Measurements from ENCODE around the gene CFAP20DC.
"Not testable (repeated sequence)": the region's sequence is repeated elsewhere in the genome, so short reads cannot be mapped to it uniquely, and the experiment has no call there.

The CFAP20DC gene

GRCh38 chr3:58696093-58696492 lies 353.7 kb downstream of the CFAP20DC start:
- Histone ChIP-seq H3K27me3 (ENCODE audit: insufficient read depth, low read depth) (no peaks in the 10 kb centered on the region), H3K4me1 (ENCODE audit: low read depth, poor library complexity, severe bottlenecking) (no peaks in the 10 kb centered on the region), H3K4me3 (IDR thresholded peaks at IDR 0.05; ENCODE audit: insufficient read depth, low read depth, low read length) (no peak overlapping the region), H3K27ac (no peak overlapping the region), H3K9ac (no peak overlapping the region), H3K4me2 (no peak overlapping the region), H4K20me1 (ENCODE audit: insufficient read depth) (no peaks in the 10 kb centered on the region), H3K79me2 (ENCODE audit: insufficient read depth, low read depth) (no peaks in the 10 kb centered on the region), H3K36me3 (ENCODE audit: insufficient read depth) (no peaks in the 10 kb centered on the region), H2AFZ (ENCODE audit: low read depth) (no peak overlapping the region)
- TF ChIP-seq CTCF (conservative IDR thresholded peaks at IDR 0.05; ENCODE audit: low read depth, low read length), result no peak

- H3K27ac ChIP-seq; H3K4me3 ChIP-seq (IDR thresholded peaks at IDR 0.05; ENCODE audit: insufficient read depth, low read depth, low read length); H3K79me2 ChIP-seq (ENCODE audit: insufficient read depth, low read depth); H3K4me2 ChIP-seq; H2AFZ ChIP-seq (ENCODE audit: low read depth); H3K4me1 ChIP-seq (ENCODE audit: low read depth, poor library complexity, severe bottlenecking); H3K9ac ChIP-seq; H3K27me3 ChIP-seq (ENCODE audit: insufficient read depth, low read depth); H3K36me3 ChIP-seq (ENCODE audit: insufficient read depth); H4K20me1 ChIP-seq (ENCODE audit: insufficient read depth): not testable (repeated sequence)
Measured at GRCh38 chr3:58695284-58695683, 354.5 kb downstream of the CFAP20DC start.

- Histone ChIP-seq H3K9ac (no peak overlapping the region), H3K4me3 (IDR thresholded peaks at IDR 0.05; ENCODE audit: insufficient read depth, low read depth, low read length) (no peak overlapping the region), H4K20me1 (ENCODE audit: insufficient read depth) (no peaks in the 10 kb centered on the region), H3K4me1 (ENCODE audit: low read depth, poor library complexity, severe bottlenecking) (no peaks in the 10 kb centered on the region), H3K4me2 (no peak overlapping the region), H3K27me3 (ENCODE audit: insufficient read depth, low read depth) (no peaks in the 10 kb centered on the region), H3K27ac (no peak overlapping the region), H2AFZ (ENCODE audit: low read depth) (no peak overlapping the region), H3K36me3 (ENCODE audit: insufficient read depth) (no peaks in the 10 kb centered on the region), H3K79me2 (ENCODE audit: insufficient read depth, low read depth) (no peaks in the 10 kb centered on the region)
- TF ChIP-seq CTCF (conservative IDR thresholded peaks at IDR 0.05; ENCODE audit: low read depth, low read length), result no peak
Measured at GRCh38 chr3:58693940-58694850, 355.6 kb downstream of the CFAP20DC start.

GRCh38 chr3:58692484-58692883 lies 357.3 kb downstream of the CFAP20DC start:
- Histone ChIP-seq H3K79me2 (ENCODE audit: insufficient read depth, low read depth) (no peaks in the 10 kb centered on the region), H3K27ac (no peak overlapping the region), H3K4me3 (IDR thresholded peaks at IDR 0.05; ENCODE audit: insufficient read depth, low read depth, low read length) (no peak overlapping the region), H4K20me1 (ENCODE audit: insufficient read depth) (no peaks in the 10 kb centered on the region), H3K9ac (no peak overlapping the region), H3K4me2 (no peak overlapping the region), H3K4me1 (ENCODE audit: low read depth, poor library complexity, severe bottlenecking) (no peaks in the 10 kb centered on the region), H2AFZ (ENCODE audit: low read depth) (no peak overlapping the region), H3K27me3 (ENCODE audit: insufficient read depth, low read depth) (no peaks in the 10 kb centered on the region), H3K36me3 (ENCODE audit: insufficient read depth) (no peaks in the 10 kb centered on the region)
- TF ChIP-seq CTCF (conservative IDR thresholded peaks at IDR 0.05; ENCODE audit: low read depth, low read length), result no peak
